Measurements from ENCODE around the gene PAWR. TPM values are rescaled to one million over a fixed set of nuclear protein-coding genes. Genes with fewer than 3 reads are reported as not detected.

PAWR gene
- total and polyA plus RNA-seq, 2 of the 13 experiments (the other 11 are each of a cell fraction or from before 2014, with no cell fraction given), result 29.1 to 36.1 TPM

DNA sequence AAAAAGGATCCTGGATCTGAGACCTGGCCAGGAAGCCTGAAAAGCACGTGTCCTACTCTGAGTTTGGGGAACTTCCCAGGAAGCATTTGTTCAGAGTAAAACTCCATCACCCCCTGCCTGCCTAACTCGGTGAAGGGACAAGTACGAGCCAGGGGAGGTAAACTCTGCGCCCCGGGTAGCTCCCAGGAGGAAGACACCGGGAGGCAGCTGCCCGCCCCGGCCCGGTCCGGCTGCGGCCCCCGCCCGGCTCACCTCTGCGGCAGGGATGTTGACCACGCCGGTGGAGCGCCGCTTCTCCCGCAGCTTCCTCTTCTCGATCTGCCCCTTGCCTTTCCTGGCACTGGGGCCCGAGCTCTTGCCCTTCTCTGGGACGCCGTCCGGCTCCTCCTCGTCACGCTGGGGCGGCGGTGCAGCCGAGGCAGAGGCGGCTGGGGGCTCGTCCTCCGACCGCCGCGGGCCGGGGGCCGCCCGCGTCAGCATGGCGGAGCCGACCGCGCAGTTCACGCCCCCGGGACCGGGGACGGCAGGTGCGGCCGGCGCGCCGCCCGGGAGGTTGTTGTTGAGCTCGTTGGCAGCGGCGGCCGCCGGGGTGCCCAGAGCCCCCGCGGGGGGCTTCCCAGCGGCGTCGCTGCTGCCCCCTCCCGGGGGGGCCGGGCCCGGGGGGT is 1.2 kb downstream of the PAWR start:
- H4K20me1 ChIP-seq (ENCODE audit: insufficient read depth, low read length), result peaks cover 42% of the 10 kb centered on the region
- ChIA-PET CTCF (ENCODE audit: low intra/inter-chr PET ratio, low total read pairs) (no interaction called here), POLR2A (interaction anchor here (0.9 to 3.7 kb wide), 3 partner anchors 130 to 159 kb away, joined by 3 to 25 read pairs (median 18); no protein-coding TSS in a partner anchor)
- intact Hi-C loops (cut with micrococcal nuclease; ENCODE audit: unreplicated experiment) (loop anchor here (1.0 to 10.0 kb wide), 6 partner anchors 47 to 267 kb away; partner anchors contain the start of gene PPP1R12A), in situ Hi-C loops (cut with HindIII; ENCODE audit: extremely low pct_ligation_motif_present, low pct_unique_long_range_greater_than_20kb) (loop anchor here (25.0 kb wide), 1 partner anchor 127 kb away; no protein-coding TSS in a partner anchor)
- H3K79me2 ChIP-seq (ENCODE audit: insufficient read depth, low read length), result peaks cover 64% of the 10 kb centered on the region
- peak; percentile 16 for ATAC-seq
- peak overlapping the region; percentile 73 for H3K4me2 ChIP-seq (ENCODE audit: low read depth, low read length)
- no peaks in the 10 kb centered on the region; a peak in 1 of 5 replicates for H3K27me3 ChIP-seq (ENCODE audit: control insufficient read depth in 1 of 2, insufficient read depth in 2 of 2, low read length in 2 of 2)
- no peak for FAIRE-seq
- no peak overlapping the region for H2AFZ ChIP-seq (ENCODE audit: low read length)
- no peaks in the 10 kb centered on the region for H3K36me3 ChIP-seq (replicated peaks in 1 of 2; ENCODE audit: control insufficient read depth in 1 of 2, insufficient read depth in 2 of 2, low read length in 2 of 2)
- no peaks in the 10 kb centered on the region for H3K9me3 ChIP-seq (ENCODE audit: low read length)
- peak overlapping the region; percentile 76 to 97 (median 96) for H3K4me3 ChIP-seq (replicated peaks in 1 of 3; ENCODE audit: insufficient read depth in 1 of 3, low read depth in 2 of 3, low read length in 3 of 3)
- 0% methylated on average over 2 of the region's 66 CpGs for WGBS (ENCODE audit: low lambda C conversion rate)
- peaks cover 29% of the 10 kb centered on the region for H3K4me1 ChIP-seq (ENCODE audit: insufficient read depth, low read length)
- BruUV-seq (replicated peaks), result no TSS peak
- DNase-seq (ENCODE audit: low spot score), result peak; percentile 27
- H3K9ac ChIP-seq (ENCODE audit: insufficient read depth, low read depth, low read length), result peak overlapping the region; percentile 95
- H3K27ac ChIP-seq (ENCODE audit: extremely low read length, insufficient read depth, low read length), result peak overlapping the region; percentile 99
- TF ChIP-seq, protein P1, sequence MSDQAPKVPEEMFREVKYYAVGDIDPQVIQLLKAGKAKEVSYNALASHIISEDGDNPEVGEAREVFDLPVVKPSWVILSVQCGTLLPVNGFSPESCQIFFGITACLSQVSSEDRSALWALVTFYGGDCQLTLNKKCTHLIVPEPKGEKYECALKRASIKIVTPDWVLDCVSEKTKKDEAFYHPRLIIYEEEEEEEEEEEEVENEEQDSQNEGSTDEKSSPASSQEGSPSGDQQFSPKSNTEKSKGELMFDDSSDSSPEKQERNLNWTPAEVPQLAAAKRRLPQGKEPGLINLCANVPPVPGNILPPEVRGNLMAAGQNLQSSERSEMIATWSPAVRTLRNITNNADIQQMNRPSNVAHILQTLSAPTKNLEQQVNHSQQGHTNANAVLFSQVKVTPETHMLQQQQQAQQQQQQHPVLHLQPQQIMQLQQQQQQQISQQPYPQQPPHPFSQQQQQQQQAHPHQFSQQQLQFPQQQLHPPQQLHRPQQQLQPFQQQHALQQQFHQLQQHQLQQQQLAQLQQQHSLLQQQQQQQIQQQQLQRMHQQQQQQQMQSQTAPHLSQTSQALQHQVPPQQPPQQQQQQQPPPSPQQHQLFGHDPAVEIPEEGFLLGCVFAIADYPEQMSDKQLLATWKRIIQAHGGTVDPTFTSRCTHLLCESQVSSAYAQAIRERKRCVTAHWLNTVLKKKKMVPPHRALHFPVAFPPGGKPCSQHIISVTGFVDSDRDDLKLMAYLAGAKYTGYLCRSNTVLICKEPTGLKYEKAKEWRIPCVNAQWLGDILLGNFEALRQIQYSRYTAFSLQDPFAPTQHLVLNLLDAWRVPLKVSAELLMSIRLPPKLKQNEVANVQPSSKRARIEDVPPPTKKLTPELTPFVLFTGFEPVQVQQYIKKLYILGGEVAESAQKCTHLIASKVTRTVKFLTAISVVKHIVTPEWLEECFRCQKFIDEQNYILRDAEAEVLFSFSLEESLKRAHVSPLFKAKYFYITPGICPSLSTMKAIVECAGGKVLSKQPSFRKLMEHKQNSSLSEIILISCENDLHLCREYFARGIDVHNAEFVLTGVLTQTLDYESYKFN (CRISPR knock-in tag; conservative IDR thresholded peaks at IDR 0.05), result no peak
- TF ChIP-seq ZNF782 (CRISPR knock-in tag; IDR thresholded peaks at IDR 0.05; ENCODE audit: borderline replicate concordance) (no peak), NFYC (CRISPR knock-in tag; IDR thresholded peaks at IDR 0.05) (no peak), ZNF572 (CRISPR knock-in tag; IDR thresholded peaks at IDR 0.05) (no peak), PHF21A (CRISPR knock-in tag; IDR thresholded peaks at IDR 0.05) (no peak), THRA (CRISPR knock-in tag; IDR thresholded peaks at IDR 0.05; ENCODE audit: borderline replicate concordance) (0 out of 2 replicates have a peak, but pooled peaks have one; percentile 8), CCAR2 (optimal IDR thresholded peaks at IDR 0.05; ENCODE audit: low read depth, low read length) (no peak), ZNF335 (CRISPR knock-in tag; IDR thresholded peaks at IDR 0.05) (no peak), ZNF788 (CRISPR knock-in tag; IDR thresholded peaks at IDR 0.05; ENCODE audit: borderline replicate concordance) (0 out of 2 replicates have a peak, but pooled peaks have one; percentile 42), ZNF354B (CRISPR knock-in tag; IDR thresholded peaks at IDR 0.05) (no peak), SP4 (CRISPR knock-in tag; IDR thresholded peaks at IDR 0.05) (no peak), TCF7 (IDR thresholded peaks at IDR 0.05; ENCODE audit: low read depth) (no peak), ZFP41 (CRISPR knock-in tag; IDR thresholded peaks at IDR 0.05; ENCODE audit: borderline replicate concordance) (no peak), MXD3 (CRISPR knock-in tag; IDR thresholded peaks at IDR 0.05) (peak; percentile 40; the same call in 1 of the 2 replicates), MAX (IDR thresholded peaks at IDR 0.05) (peak; percentile 73), SOX6 (IDR thresholded peaks at IDR 0.05) (no peak), SOX6 (CRISPR knock-in tag; IDR thresholded peaks at IDR 0.05) (peak; percentile 18; the same call in 1 of the 2 replicates)
- TF ChIP-seq, protein P2, sequence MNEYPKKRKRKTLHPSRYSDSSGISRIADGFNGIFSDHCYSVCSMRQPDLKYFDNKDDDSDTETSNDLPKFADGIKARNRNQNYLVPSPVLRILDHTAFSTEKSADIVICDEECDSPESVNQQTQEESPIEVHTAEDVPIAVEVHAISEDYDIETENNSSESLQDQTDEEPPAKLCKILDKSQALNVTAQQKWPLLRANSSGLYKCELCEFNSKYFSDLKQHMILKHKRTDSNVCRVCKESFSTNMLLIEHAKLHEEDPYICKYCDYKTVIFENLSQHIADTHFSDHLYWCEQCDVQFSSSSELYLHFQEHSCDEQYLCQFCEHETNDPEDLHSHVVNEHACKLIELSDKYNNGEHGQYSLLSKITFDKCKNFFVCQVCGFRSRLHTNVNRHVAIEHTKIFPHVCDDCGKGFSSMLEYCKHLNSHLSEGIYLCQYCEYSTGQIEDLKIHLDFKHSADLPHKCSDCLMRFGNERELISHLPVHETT (CRISPR knock-in tag; conservative IDR thresholded peaks at IDR 0.05), result 0 out of 2 replicates have a peak, but pooled peaks have one; percentile 17
